Skin of body (tissue), 2 donors: ENCODE results near the gene SH3PXD2A. TPM values are rescaled to one million over a fixed set of nuclear protein-coding genes. Genes with fewer than 3 reads are reported as not detected.
"Not testable (repeated sequence)": the region's sequence is repeated elsewhere in the genome, so short reads cannot be mapped to it uniquely, and the experiment has no call there.

ENCODE experiments used
- DNase-seq: peaks from one replicate; lab custom pipeline; 2025; lab: John Stamatoyannopoulos, UW
- total RNA-seq: library from RNA; depleted of rRNA; stranded (reverse); fragments of >200 nt; gene quantifications from one replicate; pipeline ENCODE4 v1.2.3, GENCODE V29; 2014

Gene SH3PXD2A
- total RNA-seq, 1 donor from 2014 or later = 52.0 TPM

GRCh38 chr10:103612462-103613365 lies 242.7 kb downstream of the SH3PXD2A start:
- no peak for DNase-seq

- DNase-seq = no peak
These were observed 244.4 kb downstream of the SH3PXD2A start for GRCh38 chr10:103610921-103611511.

- DNase-seq = peak; percentile 31
These were observed 245.3 kb downstream of the SH3PXD2A start for GRCh38 chr10:103610083-103610472.

GRCh38 chr10:103609231-103610082 lies 245.9 kb downstream of the SH3PXD2A start:
- DNase-seq = no peak

GRCh38 chr10:103608056-103608455 lies 247.3 kb downstream of the SH3PXD2A start:
- DNase-seq = not testable (repeated sequence)

GRCh38 chr10:103607051-103607450 lies 248.3 kb downstream of the SH3PXD2A start:
- not testable (repeated sequence) for DNase-seq

GRCh38 chr10:103606097-103606438 lies 249.3 kb downstream of the SH3PXD2A start:
- not testable (repeated sequence) for DNase-seq

GRCh38 chr10:103605359-103606096 lies 249.8 kb downstream of the SH3PXD2A start:
- no peak for DNase-seq

GRCh38 chr10:103603382-103603781 lies 252.0 kb downstream of the SH3PXD2A start:
- DNase-seq = no peak

GRCh38 chr10:103602852-103603155 lies 252.6 kb downstream of the SH3PXD2A start:
- DNase-seq = no peak

- no peak for DNase-seq
These were observed 253.1 kb downstream of the SH3PXD2A start for GRCh38 chr10:103602028-103602851.

- no peak for DNase-seq
These were observed 254.3 kb downstream of the SH3PXD2A start for GRCh38 chr10:103600956-103601569.

- DNase-seq = no peak
These were observed 255.1 kb downstream of the SH3PXD2A start for GRCh38 chr10:103600325-103600724.

- DNase-seq = no peak
These were observed 255.5 kb downstream of the SH3PXD2A start for GRCh38 chr10:103599907-103600306.

GRCh38 chr10:103599211-103599610 lies 256.2 kb downstream of the SH3PXD2A start:
- no peak for DNase-seq

GRCh38 chr10:103598654-103599115 lies 256.7 kb downstream of the SH3PXD2A start:
- peak; percentile 88 for DNase-seq

- no peak for DNase-seq
These were observed 258.4 kb downstream of the SH3PXD2A start for GRCh38 chr10:103597003-103597402.

- peak; percentile 20 for DNase-seq
These were observed 259.2 kb downstream of the SH3PXD2A start for GRCh38 chr10:103595933-103596726.

GRCh38 chr10:103593022-103593570 lies 262.3 kb downstream of the SH3PXD2A start:
- DNase-seq = no peak
